Measurements from ENCODE around the gene TMBIM6. TPM values are rescaled to one million over a fixed set of nuclear protein-coding genes. Genes with fewer than 3 reads are reported as not detected.

The TMBIM6 gene
- total RNA-seq, 1 experiment from 2014 or later, result 400 TPM

DNA sequence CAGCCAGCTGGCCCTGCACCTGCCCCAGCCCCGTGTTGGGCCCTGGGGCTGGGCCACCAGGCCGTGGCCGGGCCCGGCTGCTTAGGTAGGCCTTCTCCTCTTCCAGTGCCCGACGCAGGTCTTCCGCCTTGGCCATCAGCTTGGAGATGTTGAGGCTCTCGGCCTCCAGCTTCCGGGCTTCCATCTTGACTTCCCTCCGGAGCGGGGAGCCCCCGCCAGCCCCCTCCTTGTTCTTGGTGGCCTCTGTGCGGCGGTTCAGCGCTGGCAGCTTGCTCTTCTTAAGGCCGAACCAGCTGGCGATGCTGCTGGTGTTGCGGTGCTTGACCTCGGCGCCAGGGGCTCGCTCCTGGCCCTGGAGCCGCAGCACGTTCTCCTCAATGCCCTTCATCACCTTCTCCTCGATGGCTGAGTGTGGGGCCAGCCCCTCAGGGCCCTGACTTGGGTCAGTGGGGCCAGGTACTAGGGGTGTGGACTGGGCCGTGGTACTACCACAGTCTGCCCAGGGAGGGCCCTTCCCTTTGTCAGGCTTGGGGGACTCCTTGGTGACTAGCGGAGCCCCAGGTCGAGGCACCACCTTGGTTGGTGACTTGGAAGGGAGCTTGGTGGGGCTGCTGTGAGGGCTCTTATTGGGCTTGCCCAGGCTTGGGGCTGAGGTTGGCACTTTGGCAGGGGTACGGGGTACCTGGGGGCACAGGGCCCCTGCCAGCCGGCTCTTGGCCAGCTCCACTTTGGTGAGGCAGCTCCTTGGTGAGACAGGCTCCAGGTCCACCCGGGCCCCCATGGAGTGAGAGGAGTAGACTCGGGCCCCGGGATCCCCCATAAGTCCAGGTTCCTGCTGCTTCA is 53.7 kb downstream of the TMBIM6 start:
- Histone ChIP-seq H3K4me3 (no peak overlapping the region), H3K9me3 (replicated peaks) (no peaks in the 10 kb centered on the region), H3K27me3 (no peaks in the 10 kb centered on the region), H3K36me3 (peaks cover 85% of the 10 kb centered on the region), H3K27ac (no peak overlapping the region), H3K4me1 (peaks cover 34% of the 10 kb centered on the region)
- no peak for DNase-seq

DNA sequence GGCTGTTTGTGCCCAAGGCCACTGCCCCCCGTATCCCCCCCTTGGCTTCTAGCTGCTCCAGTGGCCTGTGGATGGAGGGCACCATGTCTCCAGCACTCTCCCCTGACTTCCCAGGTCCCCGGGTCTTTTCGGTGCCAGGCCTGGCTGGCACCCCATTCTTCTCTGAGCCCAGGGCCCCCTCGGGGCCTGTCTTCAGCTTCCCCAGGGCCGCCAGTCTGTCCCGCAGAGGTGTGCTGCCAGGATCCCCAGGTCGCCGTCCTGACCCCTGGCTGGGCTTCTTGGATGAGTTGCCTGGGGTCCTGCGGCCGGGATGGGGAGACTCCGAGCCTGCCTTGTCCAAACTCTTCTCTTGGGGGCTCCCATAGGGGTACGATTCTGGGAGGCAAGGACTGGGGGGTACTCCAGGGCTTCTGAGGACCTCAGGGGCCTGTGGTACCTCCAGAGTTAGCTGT is 54.3 kb downstream of the TMBIM6 start:
- Histone ChIP-seq H3K27me3 (no peaks in the 10 kb centered on the region), H3K9me3 (replicated peaks) (no peaks in the 10 kb centered on the region), H3K4me1 (peaks cover 39% of the 10 kb centered on the region), H3K27ac (no peak overlapping the region; the same call in 1 of the 2 replicates), H3K4me3 (no peak overlapping the region), H3K36me3 (peaks cover 87% of the 10 kb centered on the region)
- DNase-seq, result no peak

- H3K27ac ChIP-seq, result peak overlapping the region; percentile 73; the same call in 1 of the 2 replicates
Measured at GRCh38 chr12:49796155-49796554, 54.8 kb downstream of the TMBIM6 start.

GRCh38 chr12:49796606-49797448 is 55.5 kb downstream of the TMBIM6 start:
- Histone ChIP-seq H3K27ac (peak overlapping the region; percentile 73), H3K9me3 (replicated peaks) (no peaks in the 10 kb centered on the region), H3K36me3 (peaks cover 91% of the 10 kb centered on the region), H3K4me3 (no peak overlapping the region), H3K27me3 (no peaks in the 10 kb centered on the region), H3K4me1 (peaks cover 39% of the 10 kb centered on the region)
- peak; percentile 89 to 92 for DNase-seq

More at GRCh38 chr12:49796155-49796554, 54.8 kb downstream of the TMBIM6 start:
- no peaks in the 10 kb centered on the region for H3K27me3 ChIP-seq
- H3K4me1 ChIP-seq, result peaks cover 39% of the 10 kb centered on the region
- H3K36me3 ChIP-seq, result peaks cover 91% of the 10 kb centered on the region
- H3K4me3 ChIP-seq, result no peak overlapping the region
- no peak for DNase-seq
- no peaks in the 10 kb centered on the region for H3K9me3 ChIP-seq (replicated peaks)

- peaks cover 91% of the 10 kb centered on the region for H3K36me3 ChIP-seq
- peaks cover 39% of the 10 kb centered on the region for H3K4me1 ChIP-seq
- no peaks in the 10 kb centered on the region for H3K9me3 ChIP-seq (replicated peaks)
- H3K27me3 ChIP-seq, result no peaks in the 10 kb centered on the region
- DNase-seq, result no peak
- no peak overlapping the region for H3K4me3 ChIP-seq
- H3K27ac ChIP-seq, result peak overlapping the region; percentile 73
Measured at GRCh38 chr12:49797449-49797776, 56.1 kb downstream of the TMBIM6 start.

- peaks cover 39% of the 10 kb centered on the region for H3K4me1 ChIP-seq
- H3K9me3 ChIP-seq (replicated peaks), result no peaks in the 10 kb centered on the region
- no peaks in the 10 kb centered on the region for H3K27me3 ChIP-seq
- no peak overlapping the region for H3K4me3 ChIP-seq
- H3K27ac ChIP-seq, result peak overlapping the region; percentile 73; the same call in 1 of the 2 replicates
- DNase-seq, result no peak
- H3K36me3 ChIP-seq, result peaks cover 93% of the 10 kb centered on the region
Measured at GRCh38 chr12:49798248-49798647, 56.9 kb downstream of the TMBIM6 start.

DNA sequence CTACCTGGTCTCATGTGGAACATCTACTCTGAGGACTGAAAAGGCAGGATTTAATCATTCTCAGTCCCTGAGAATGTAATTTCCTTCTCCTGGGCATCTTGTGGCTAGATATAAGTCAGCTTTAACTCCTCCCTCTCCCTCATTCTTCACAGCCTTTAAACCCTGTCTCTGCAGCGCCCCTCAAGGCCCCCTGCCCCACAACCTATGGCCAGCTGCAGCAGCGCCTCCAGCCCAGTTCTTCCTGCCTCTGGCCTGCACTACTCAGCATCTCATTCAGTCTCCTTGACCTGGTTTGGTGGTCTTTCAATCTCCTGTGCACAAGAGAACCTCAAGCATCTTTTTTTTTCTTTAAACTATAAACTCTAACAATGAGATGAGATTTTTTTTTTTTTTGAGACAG is 57.6 kb downstream of the TMBIM6 start:
- Histone ChIP-seq H3K27ac (peak overlapping the region; percentile 73; the same call in 1 of the 2 replicates), H3K36me3 (peaks cover 93% of the 10 kb centered on the region), H3K4me3 (no peak overlapping the region), H3K27me3 (no peaks in the 10 kb centered on the region), H3K4me1 (peaks cover 39% of the 10 kb centered on the region), H3K9me3 (replicated peaks) (no peaks in the 10 kb centered on the region)
- no peak for DNase-seq

DNA sequence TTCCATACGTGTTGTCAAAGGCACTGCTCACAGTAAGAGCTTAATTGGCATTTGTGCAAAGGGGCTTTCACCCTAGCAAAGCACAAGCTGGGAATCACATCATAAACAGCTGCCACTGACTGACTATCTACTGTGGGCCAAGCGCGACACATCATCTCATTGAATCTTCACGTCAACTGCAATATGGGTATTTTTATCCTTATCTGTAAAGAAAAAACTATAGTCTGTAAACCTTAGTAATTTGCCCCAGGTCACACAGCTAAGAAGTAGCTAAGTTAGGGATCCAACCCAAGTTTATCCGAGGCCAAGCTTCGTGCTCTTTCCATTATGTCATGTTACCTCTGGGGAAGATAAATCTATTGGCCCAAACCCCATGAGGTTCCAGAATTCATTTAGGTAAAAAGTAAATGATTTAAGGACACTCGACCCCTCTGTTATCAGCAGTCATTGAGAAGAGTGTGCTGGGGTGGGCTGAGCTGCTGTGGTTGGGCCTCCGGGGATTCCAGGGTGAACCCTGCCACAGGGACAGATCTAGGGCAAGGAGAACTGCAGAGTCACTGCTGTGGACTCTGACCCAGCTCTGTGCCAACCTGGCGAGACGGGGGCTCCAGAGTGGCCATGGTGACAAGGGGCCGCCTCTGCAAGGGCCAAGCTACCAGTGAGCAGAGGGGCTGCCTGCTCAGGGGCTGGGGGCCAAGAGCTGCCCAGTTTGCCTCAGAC is 59.2 kb downstream of the TMBIM6 start:
- H3K36me3 ChIP-seq, result peaks cover 98% of the 10 kb centered on the region
- no peaks in the 10 kb centered on the region for H3K9me3 ChIP-seq (replicated peaks)
- no peak for DNase-seq
- no peaks in the 10 kb centered on the region for H3K27me3 ChIP-seq
- H3K4me3 ChIP-seq, result no peak overlapping the region
- H3K27ac ChIP-seq, result peak overlapping the region; percentile 4; the same call in 1 of the 2 replicates
- H3K4me1 ChIP-seq, result peaks cover 39% of the 10 kb centered on the region

DNA sequence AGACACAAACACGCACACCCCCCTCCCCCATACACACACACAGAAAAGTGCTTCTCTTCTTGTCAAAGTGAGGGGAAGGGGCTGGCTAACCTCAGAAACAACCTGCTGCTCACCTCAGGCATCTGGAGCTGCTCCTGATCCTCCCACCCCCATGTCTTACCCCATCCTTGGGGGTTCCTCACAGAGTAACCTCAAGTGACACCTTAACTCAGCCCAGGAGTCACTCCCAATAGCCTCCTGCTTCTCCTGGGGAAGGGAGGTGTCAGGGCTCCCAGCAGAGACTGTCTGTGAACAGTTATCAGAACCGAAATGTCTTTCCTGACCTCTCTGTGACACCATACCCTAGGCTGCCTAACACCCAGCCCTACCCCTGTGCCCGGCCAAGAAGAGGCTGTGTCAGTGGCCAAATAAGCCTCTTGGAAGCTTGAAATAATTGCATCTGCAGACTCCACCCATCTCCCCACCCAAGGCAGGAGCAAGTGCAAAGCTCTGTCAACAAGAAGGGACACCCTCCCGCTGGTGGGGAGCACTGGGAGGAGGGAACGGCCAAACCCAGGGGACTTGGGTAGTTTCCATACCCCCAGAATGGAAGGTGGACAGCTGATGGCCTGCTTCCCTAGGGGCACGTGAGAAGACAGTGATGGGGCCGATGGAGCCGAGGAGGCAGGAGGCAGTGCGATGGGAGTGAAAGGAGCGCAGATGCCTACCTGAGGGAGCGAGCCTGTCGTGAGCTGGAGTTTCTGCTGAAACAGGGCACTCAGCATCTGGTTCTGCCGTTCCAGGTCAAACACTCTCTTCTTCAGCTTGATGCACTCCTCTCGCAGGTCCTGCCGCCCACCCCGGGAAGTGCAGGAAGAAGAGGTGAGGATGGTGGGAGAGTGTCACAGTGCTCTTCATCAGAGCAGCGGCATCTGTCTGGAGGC is 60.0 kb downstream of the TMBIM6 start:
- Histone ChIP-seq H3K4me1 (peaks cover 35% of the 10 kb centered on the region), H3K36me3 (peaks cover 96% of the 10 kb centered on the region), H3K27me3 (no peaks in the 10 kb centered on the region), H3K4me3 (no peak overlapping the region), H3K9me3 (replicated peaks) (no peaks in the 10 kb centered on the region), H3K27ac (peak overlapping the region; percentile 4; the same call in 1 of the 2 replicates)
- DNase-seq, result no peak

DNA sequence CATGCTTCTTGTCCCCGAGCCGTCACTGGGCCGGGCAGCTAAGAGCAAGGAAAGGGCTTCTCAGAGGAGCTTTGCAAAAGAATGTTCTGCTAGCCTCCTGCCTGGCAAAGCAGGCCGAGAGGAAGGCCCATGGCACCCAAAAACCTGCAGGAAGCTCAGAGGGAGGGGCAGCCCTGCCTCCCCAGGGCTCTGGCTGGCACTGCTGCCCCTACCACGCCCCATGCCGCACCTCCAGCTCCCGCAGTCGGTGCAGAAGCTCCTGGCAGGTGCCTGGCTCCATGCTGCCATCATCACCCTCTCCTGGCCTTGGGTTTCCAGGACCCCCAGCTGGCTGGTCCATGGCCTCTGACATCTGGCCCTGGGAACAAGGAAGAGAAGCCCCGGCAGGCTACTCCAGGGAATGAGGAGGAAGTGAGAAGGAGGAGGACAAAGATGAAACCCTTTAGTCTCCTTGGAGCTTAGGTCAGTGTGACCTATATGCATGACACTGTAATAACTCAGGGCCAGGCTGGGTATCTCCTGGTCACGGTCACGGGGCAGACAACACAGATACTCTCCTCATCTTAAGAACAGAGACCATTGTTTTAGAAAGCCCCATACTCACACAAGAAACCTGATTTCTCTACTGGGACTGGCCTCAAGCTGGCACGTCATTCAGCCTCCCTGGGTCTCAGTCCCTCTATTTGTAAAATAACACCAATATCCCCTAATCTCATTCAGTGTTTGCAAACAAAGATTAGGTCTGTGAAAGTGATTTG is 62.5 kb downstream of the TMBIM6 start:
- DNase-seq, result no peak
- Histone ChIP-seq H3K36me3 (peaks cover 86% of the 10 kb centered on the region), H3K9me3 (replicated peaks) (no peaks in the 10 kb centered on the region), H3K4me3 (no peak overlapping the region), H3K4me1 (peaks cover 37% of the 10 kb centered on the region), H3K27ac (no peak overlapping the region), H3K27me3 (no peaks in the 10 kb centered on the region)

DNA sequence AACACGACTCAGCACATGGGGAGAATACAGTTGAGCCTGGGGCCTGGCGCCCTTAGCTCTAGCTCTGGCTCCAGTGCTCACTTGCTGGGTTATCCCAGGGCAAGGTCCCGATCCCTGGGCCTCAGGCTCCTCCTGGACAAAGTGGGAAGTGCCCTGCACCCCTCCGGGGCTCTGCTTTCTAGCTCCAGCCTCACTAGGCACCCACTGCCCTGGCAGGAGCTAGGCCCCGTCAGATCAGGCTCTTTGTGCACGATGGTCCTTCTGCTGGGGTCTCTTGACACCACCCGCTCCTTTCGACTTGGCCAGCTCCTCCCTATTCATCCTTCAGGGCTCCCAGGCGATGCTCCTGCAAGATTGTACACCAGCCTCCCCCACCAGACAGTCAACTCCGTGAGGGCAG is 63.5 kb downstream of the TMBIM6 start:
- DNase-seq, result no peak
- Histone ChIP-seq H3K36me3 (peaks cover 77% of the 10 kb centered on the region), H3K9me3 (replicated peaks) (no peaks in the 10 kb centered on the region), H3K27me3 (no peaks in the 10 kb centered on the region), H3K27ac (no peak overlapping the region), H3K4me1 (peaks cover 36% of the 10 kb centered on the region), H3K4me3 (no peak overlapping the region)

DNA sequence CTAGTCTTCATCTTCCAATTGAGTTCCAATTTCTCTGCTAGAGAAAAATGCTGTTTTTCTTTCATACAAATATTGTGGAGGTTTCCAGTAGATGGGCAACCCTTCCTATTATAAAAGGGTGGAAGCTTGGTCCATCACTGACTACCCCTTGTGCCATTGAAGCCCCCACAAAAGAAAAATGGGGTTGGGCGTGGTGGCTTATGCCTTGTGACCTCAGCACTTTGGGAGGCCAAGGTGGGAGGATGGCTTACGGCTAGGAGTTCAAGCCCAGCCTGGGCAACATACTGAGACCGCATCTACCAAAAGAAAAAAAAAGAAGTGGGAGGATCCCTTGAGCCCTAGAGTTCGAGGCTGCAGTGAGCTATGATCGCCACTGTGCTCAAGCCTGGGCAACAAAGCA is 64.1 kb downstream of the TMBIM6 start:
- Histone ChIP-seq H3K36me3 (peaks cover 71% of the 10 kb centered on the region), H3K4me3 (no peak overlapping the region), H3K27me3 (no peaks in the 10 kb centered on the region), H3K27ac (no peak overlapping the region), H3K9me3 (replicated peaks) (no peaks in the 10 kb centered on the region), H3K4me1 (peaks cover 37% of the 10 kb centered on the region)
- no peak for DNase-seq

GRCh38 chr12:49806321-49806813 is 65.0 kb downstream of the TMBIM6 start:
- H3K4me3 ChIP-seq, result no peak overlapping the region
- H3K27me3 ChIP-seq, result no peaks in the 10 kb centered on the region
- DNase-seq, result no peak
- no peaks in the 10 kb centered on the region for H3K9me3 ChIP-seq (replicated peaks)
- peaks cover 44% of the 10 kb centered on the region for H3K4me1 ChIP-seq
- peaks cover 61% of the 10 kb centered on the region for H3K36me3 ChIP-seq
- H3K27ac ChIP-seq, result no peak overlapping the region; the same call in 1 of the 2 replicates
